Measurements from ENCODE around the gene ROBO1. TPM values are rescaled to one million over a fixed set of nuclear protein-coding genes. Genes with fewer than 3 reads are reported as not detected.
"Not testable (repeated sequence)": the region's sequence is repeated elsewhere in the genome, so short reads cannot be mapped to it uniquely, and the experiment has no call there.

Gene ROBO1
- total RNA-seq, 2 experiments from 2014 or later: 0.12 to 0.20 TPM

DNA sequence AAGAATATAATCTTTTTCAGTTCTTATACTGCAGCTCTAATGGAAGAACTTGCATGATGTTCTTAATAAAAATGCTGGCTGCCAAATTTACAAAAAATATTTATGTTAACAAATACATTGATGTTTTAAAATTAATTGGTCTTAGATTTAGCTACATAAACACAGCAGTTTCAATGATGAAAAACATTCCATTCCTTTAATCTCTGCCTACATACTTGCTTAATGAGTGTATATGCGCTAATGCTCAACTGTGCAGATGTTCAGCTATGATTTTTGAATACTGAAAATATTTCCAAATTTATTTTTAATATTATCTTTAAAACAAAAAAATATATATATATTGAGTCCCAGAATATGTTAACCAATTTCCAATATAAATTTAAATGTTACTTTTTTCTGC, 867.4 kb downstream of the ROBO1 start:
- CTCF ChIA-PET: no interaction called here
- H3K27me3 Mint-ChIP-seq (ENCODE audit: low read depth): no peaks in the 10 kb centered on the region
- H3K36me3 Mint-ChIP-seq (ENCODE audit: low read depth): no peaks in the 10 kb centered on the region
- no peak overlapping the region for H3K27ac Mint-ChIP-seq
- intact Hi-C loops (cut with micrococcal nuclease): no loop called here
- H3K9me3 Mint-ChIP-seq: peaks cover 5% of the 10 kb centered on the region
- no peaks in the 10 kb centered on the region for H3K4me1 Mint-ChIP-seq (ENCODE audit: low read depth)
- no peak overlapping the region for H3K4me3 Mint-ChIP-seq
- DNase-seq: no peak

DNA sequence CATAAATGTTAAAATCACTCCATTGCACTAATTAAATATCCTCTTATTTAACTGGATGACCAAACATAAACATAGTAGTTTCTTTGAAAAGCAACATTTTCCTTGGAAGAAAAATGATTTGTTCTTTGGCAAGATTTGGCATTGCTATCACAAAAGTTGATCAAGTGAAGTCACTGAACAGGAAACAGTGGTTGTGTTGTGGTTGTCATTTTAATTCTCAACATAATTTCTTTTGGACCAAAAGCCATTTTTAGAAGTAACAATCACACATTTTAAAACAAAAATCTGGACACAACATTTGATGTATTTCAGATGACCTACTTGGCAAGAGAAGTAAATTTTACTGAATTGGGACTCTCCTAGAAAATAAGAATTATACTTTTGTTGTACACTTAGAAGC, 872.3 kb downstream of the ROBO1 start:
- DNase-seq: no peak
- intact Hi-C loops (cut with micrococcal nuclease): no loop called here
- CTCF ChIA-PET: no interaction called here
- H3K27ac Mint-ChIP-seq: no peak overlapping the region
- H3K36me3 Mint-ChIP-seq (ENCODE audit: low read depth): no peaks in the 10 kb centered on the region
- H3K4me1 Mint-ChIP-seq (ENCODE audit: low read depth): no peaks in the 10 kb centered on the region
- peaks cover 12% of the 10 kb centered on the region for H3K9me3 Mint-ChIP-seq
- no peak overlapping the region for H3K4me3 Mint-ChIP-seq
- no peaks in the 10 kb centered on the region for H3K27me3 Mint-ChIP-seq (ENCODE audit: low read depth)

DNA sequence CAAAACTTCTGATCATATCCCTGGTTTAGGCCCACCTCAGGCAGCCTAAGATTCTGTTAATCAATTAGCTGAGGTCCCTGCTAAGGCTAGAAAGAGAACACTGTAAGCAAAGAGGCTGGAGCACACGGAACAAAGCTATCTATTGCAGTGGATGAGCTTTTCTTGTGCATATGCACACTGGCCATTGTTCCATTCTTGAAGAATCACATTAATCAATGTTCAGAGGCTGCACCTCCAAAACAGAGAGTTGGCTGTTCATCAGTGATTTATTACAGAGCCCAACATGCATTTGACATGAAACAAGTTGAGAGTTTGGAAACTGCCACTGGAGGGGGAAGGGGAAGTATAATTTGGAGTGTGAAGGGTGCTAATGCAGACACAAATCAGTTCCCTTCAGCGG, 873.0 kb downstream of the ROBO1 start:
- CTCF ChIA-PET: no interaction called here
- no peaks in the 10 kb centered on the region for H3K4me1 Mint-ChIP-seq (ENCODE audit: low read depth)
- H3K4me3 Mint-ChIP-seq: no peak overlapping the region

DNA sequence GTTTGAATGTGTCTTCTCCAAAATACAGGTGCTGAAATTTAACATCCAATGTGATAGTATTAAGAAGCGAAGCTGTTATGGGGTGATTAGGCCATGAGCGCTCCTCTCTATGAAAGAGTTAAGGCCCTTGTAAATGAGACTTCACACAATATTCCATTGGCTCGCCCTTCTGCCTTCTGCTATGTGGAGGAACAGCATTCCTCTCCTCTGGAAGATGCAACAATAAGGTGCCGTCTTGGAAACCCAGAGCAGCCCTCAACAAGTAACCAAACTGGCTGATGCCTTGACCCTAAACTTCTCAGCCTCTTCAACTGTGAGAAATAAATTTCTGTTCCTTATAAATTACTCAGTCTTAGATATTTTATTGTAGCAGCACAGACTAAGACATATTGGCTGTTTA, 874.6 kb downstream of the ROBO1 start:
- CTCF ChIA-PET: no interaction called here
- DNase-seq: no peak
- Mint-ChIP-seq H3K27ac (no peak overlapping the region), H3K36me3 (ENCODE audit: low read depth) (no peaks in the 10 kb centered on the region), H3K9me3 (peaks cover 9% of the 10 kb centered on the region), H3K4me3 (no peak overlapping the region), H3K27me3 (ENCODE audit: low read depth) (no peaks in the 10 kb centered on the region), H3K4me1 (ENCODE audit: low read depth) (no peaks in the 10 kb centered on the region)
- intact Hi-C loops (cut with micrococcal nuclease): no loop called here

More for the DNA sequence above, 873.0 kb downstream of the ROBO1 start:
- no peak for DNase-seq
- no peaks in the 10 kb centered on the region for H3K27me3 Mint-ChIP-seq (ENCODE audit: low read depth)
- H3K27ac Mint-ChIP-seq: no peak overlapping the region
- intact Hi-C loops (cut with micrococcal nuclease): no loop called here
- no peaks in the 10 kb centered on the region for H3K36me3 Mint-ChIP-seq (ENCODE audit: low read depth)
- peaks cover 12% of the 10 kb centered on the region for H3K9me3 Mint-ChIP-seq

DNA sequence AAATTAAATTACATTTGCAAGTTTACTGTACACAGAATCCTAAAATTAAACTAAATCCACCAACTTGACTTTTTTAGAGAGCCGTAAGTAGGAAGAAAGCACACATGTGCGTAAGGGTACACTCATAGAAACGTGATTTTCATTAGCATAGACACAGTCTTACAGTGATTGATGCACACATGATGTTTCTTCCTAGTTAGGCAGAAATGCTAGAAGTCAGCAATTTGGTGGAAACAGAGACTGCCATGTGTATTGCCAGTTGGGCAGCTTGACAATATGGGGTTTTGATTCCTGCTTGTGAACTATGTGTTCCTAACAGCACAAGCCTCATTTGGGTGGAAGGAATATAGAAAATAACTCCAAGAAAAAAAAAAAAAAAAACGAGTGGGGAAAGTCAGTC, 878.5 kb downstream of the ROBO1 start:
- H3K36me3 Mint-ChIP-seq (ENCODE audit: low read depth): no peaks in the 10 kb centered on the region
- peaks cover 3% of the 10 kb centered on the region for H3K9me3 Mint-ChIP-seq
- H3K27me3 Mint-ChIP-seq (ENCODE audit: low read depth): no peaks in the 10 kb centered on the region
- intact Hi-C loops (cut with micrococcal nuclease): no loop called here
- no peak overlapping the region for H3K27ac Mint-ChIP-seq
- DNase-seq: no peak
- CTCF ChIA-PET: no interaction called here
- H3K4me3 Mint-ChIP-seq: no peak overlapping the region
- no peaks in the 10 kb centered on the region for H3K4me1 Mint-ChIP-seq (ENCODE audit: low read depth)

DNA sequence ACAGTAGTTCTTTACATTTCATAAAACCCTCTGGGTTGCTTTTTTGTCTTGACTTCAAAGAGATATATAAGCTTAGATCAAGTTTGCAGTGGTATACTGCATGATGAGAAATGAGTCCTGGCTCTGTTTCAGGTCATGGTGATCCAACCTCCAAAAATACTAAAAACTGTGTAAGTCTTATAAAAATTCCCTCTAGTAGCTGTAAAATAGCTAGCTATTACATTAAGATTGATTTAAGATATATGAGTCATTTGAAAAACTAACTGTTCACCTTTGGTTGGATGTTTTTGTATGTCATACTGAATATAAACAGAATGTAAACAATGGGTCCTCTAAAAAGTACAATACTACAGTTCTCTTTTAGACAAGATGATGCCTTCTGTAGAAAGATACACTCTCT, 879.2 kb downstream of the ROBO1 start:
- H3K27ac Mint-ChIP-seq: no peak overlapping the region
- no peak for DNase-seq
- intact Hi-C loops (cut with micrococcal nuclease): no loop called here
- H3K36me3 Mint-ChIP-seq (ENCODE audit: low read depth): no peaks in the 10 kb centered on the region
- H3K4me3 Mint-ChIP-seq: no peak overlapping the region
- no peaks in the 10 kb centered on the region for H3K27me3 Mint-ChIP-seq (ENCODE audit: low read depth)
- no peaks in the 10 kb centered on the region for H3K4me1 Mint-ChIP-seq (ENCODE audit: low read depth)
- CTCF ChIA-PET: no interaction called here
- H3K9me3 Mint-ChIP-seq: peaks cover 3% of the 10 kb centered on the region

DNA sequence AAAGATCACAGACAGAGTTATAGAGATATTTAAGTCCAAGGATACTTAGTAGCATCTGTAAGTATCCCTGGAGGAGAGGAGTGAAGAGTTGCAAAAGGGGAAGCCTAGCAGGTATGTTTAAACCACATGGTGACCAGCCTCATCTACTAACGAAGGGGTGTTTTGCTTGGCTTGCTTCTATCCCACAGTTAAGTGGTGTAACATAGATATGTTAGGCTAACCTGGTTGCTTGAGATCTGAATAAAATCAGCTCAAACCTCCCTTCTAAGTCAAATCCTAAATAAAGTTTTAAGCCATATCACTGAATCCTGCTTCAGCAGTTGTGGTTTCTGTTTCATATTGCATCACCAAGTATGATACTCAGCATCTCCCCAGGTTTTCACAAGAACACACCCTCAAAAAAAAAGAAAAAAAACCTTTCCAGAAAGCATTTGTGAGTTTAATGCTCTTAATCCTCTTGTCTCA, 880.2 kb downstream of the ROBO1 start:
- H3K36me3 Mint-ChIP-seq (ENCODE audit: low read depth): no peaks in the 10 kb centered on the region
- CTCF ChIA-PET: no interaction called here
- intact Hi-C loops (cut with micrococcal nuclease): no loop called here
- H3K4me3 Mint-ChIP-seq: no peak overlapping the region
- H3K27me3 Mint-ChIP-seq (ENCODE audit: low read depth): no peaks in the 10 kb centered on the region
- H3K9me3 Mint-ChIP-seq: peaks cover 2% of the 10 kb centered on the region
- no peak for DNase-seq
- no peaks in the 10 kb centered on the region for H3K4me1 Mint-ChIP-seq (ENCODE audit: low read depth)
- no peak overlapping the region for H3K27ac Mint-ChIP-seq

DNA sequence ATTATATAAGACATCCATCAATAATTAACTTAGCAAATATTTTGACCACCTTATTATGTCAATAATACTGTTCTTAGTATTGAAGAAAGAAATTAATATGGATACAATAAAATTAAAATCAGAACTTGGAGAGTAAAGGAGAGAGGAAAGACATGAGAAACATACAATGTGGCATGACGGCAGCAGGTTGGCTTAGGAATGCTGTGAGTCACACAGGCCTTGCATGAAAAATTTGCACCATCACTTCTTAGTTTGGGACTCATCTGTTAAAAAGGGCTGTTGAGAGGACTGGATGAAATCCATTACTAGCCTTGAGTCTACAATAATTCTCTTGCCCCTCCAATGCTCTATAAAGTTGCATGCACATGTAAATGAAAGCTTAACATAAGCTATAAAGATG, 880.8 kb downstream of the ROBO1 start:
- Mint-ChIP-seq H3K4me1 (ENCODE audit: low read depth) (no peaks in the 10 kb centered on the region), H3K27me3 (ENCODE audit: low read depth) (no peaks in the 10 kb centered on the region), H3K9me3 (peaks cover 2% of the 10 kb centered on the region), H3K4me3 (no peak overlapping the region), H3K36me3 (ENCODE audit: low read depth) (no peaks in the 10 kb centered on the region), H3K27ac (no peak overlapping the region)
- intact Hi-C loops (cut with micrococcal nuclease): no loop called here
- CTCF ChIA-PET: no interaction called here
- DNase-seq: no peak

DNA sequence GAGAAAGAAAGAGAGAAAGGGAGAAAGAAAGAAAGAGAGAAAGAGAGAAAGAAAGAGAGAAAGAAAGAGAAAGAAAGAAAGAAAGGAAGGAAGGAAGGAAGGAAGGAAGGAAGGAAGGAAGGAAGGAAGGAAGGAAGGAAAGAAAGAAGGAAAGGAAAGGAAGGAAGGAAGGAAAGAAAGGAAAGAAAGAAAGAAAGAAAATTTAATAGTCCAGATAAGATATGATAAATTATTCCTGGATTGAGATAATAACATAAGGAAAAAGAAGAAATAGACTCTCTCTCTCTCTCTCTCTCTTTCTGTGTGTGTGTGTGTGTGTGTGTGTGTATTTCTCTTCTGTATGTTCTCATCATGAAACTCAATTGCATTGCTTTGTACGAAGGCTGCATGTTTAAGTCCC, 883.2 kb downstream of the ROBO1 start:
- H3K4me3 Mint-ChIP-seq; H3K36me3 Mint-ChIP-seq (ENCODE audit: low read depth); intact Hi-C loops (cut with micrococcal nuclease); H3K9me3 Mint-ChIP-seq; CTCF ChIA-PET; DNase-seq; H3K27ac Mint-ChIP-seq; H3K4me1 Mint-ChIP-seq (ENCODE audit: low read depth); H3K27me3 Mint-ChIP-seq (ENCODE audit: low read depth): not testable (repeated sequence)

DNA sequence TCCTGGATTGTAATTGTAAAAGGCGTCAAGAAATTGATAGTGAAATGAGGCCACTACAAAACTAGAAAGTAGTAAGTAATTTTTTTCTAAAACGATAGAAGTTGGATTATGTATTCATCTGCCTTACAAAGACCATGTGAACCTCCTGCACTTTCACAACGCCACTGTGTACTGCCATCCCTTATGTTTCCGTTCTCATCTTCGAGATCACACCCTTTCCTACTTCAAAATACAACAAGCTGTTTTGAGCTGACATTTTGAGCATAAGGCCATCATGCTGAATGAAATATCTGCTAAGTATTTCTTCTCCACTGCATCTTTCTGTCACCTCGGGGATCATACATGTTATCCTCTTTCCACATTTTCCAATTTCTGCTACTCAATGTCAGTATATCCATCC, 885.5 kb downstream of the ROBO1 start:
- H3K27me3 Mint-ChIP-seq (ENCODE audit: low read depth): no peaks in the 10 kb centered on the region
- H3K4me1 Mint-ChIP-seq (ENCODE audit: low read depth): no peaks in the 10 kb centered on the region
- peaks cover 2% of the 10 kb centered on the region for H3K9me3 Mint-ChIP-seq
- intact Hi-C loops (cut with micrococcal nuclease): no loop called here
- H3K27ac Mint-ChIP-seq: no peak overlapping the region
- no peak for DNase-seq
- H3K36me3 Mint-ChIP-seq (ENCODE audit: low read depth): no peaks in the 10 kb centered on the region
- no peak overlapping the region for H3K4me3 Mint-ChIP-seq
- CTCF ChIA-PET: no interaction called here

DNA sequence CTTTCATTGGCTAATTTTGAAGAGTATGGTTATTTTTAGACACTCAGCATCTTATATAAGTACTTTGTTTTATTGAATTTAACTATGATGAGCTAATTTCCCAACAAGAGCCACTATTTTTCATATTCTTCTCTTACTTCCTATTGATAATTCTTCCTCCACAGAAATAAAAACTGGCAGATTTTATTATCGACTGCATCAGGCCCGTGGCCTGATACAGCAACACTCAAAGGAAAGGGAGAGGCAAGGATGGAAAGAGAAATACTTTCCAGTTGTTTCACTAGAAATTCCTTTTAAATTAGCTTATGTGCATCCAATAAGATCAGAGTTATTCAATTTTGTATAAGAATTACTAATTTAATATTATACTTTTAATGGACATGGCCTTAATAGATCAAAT, 886.3 kb downstream of the ROBO1 start:
- intact Hi-C loops (cut with micrococcal nuclease): no loop called here
- no peak overlapping the region for H3K4me3 Mint-ChIP-seq
- no peak overlapping the region for H3K27ac Mint-ChIP-seq
- DNase-seq: no peak
- CTCF ChIA-PET: no interaction called here
- no peaks in the 10 kb centered on the region for H3K36me3 Mint-ChIP-seq (ENCODE audit: low read depth)
- H3K27me3 Mint-ChIP-seq (ENCODE audit: low read depth): no peaks in the 10 kb centered on the region
- H3K4me1 Mint-ChIP-seq (ENCODE audit: low read depth): no peaks in the 10 kb centered on the region
- peaks cover 2% of the 10 kb centered on the region for H3K9me3 Mint-ChIP-seq

DNA sequence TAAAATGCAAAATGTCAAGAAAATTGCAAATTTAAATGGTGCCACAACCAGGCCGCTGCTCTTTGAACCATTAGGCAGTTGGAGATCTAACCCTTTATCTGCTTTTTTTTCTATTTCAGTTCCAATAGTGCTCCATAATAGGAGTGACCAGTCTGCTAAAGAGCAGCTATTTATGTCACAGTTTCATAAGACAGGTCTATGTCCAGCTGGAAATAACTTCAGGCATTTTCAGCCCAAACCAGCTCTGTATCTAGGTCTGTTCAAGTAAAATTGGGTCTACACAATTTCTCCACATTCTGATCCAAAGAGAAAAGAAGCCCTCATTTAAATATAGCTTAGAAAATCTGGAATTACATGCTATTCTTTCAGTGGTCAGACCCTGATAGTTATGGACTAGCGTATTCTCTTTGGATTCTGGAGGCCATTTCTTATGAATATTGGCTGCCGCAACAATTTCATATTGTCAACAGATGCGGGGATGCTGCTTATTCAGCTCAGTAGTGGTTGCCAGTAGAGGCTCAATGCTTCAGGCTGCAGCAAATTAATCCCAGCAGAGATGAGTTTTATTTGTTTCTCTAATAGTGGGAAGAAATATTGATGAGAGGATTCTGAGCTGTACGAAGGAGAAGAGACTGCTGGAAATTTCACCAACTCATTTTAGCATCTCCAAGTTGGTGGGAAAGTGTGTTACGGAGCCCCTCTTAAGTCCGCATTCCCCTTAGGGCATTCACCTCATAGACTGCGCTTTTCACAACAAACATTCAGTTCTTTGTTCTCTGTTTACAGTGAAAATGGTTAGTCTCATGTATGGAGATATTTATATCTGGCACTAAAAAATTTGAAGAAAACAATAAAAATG, 887.0 kb downstream of the ROBO1 start:
- H3K9me3 Mint-ChIP-seq: peaks cover 2% of the 10 kb centered on the region
- CTCF ChIA-PET: no interaction called here

DNA sequence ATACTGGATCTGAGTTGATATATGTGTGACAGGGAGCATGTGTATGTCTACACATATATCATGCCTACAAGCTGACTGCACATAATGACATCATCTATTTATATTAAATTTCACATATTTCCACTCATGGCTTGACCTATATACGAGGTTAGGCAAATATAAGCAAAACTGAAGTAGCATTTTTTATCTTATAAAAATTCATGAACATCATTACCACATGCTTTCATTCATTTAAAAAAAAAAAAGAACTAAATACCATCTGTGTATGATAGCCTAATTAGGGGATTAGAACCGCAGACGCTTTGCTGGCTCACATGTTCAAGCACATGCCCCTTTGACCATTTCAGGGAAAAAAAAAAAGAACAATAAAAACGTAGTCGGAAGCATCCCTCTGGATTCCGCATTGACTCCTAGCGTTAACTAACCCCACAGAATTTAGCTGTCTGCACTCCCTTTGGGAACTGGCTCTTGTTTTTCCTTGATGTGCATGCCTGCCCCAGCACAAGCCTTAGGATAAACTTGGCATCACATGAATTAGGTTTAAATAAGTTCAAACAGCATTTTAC, 888.4 kb downstream of the ROBO1 start:
- Mint-ChIP-seq H3K4me3 (no peak overlapping the region), H3K9me3 (peaks cover 4% of the 10 kb centered on the region), H3K27me3 (ENCODE audit: low read depth) (no peaks in the 10 kb centered on the region), H3K36me3 (ENCODE audit: low read depth) (no peaks in the 10 kb centered on the region), H3K4me1 (ENCODE audit: low read depth) (no peaks in the 10 kb centered on the region), H3K27ac (no peak overlapping the region)
- CTCF ChIA-PET: no interaction called here
- intact Hi-C loops (cut with micrococcal nuclease): no loop called here
- DNase-seq: no peak

More for the DNA sequence above, 887.0 kb downstream of the ROBO1 start:
- Mint-ChIP-seq H3K4me1 (ENCODE audit: low read depth) (no peaks in the 10 kb centered on the region), H3K27me3 (ENCODE audit: low read depth) (no peaks in the 10 kb centered on the region), H3K27ac (no peak overlapping the region), H3K36me3 (ENCODE audit: low read depth) (no peaks in the 10 kb centered on the region), H3K4me3 (no peak overlapping the region)
- intact Hi-C loops (cut with micrococcal nuclease): no loop called here
- DNase-seq: no peak

Measured in activated naive CD4-positive, alpha-beta T cell treated with anti-CD3 and anti-CD28 coated beads for 36 hours (primary cell).